ENCODE results near the gene NEK11.

Gene NEK11

DNA sequence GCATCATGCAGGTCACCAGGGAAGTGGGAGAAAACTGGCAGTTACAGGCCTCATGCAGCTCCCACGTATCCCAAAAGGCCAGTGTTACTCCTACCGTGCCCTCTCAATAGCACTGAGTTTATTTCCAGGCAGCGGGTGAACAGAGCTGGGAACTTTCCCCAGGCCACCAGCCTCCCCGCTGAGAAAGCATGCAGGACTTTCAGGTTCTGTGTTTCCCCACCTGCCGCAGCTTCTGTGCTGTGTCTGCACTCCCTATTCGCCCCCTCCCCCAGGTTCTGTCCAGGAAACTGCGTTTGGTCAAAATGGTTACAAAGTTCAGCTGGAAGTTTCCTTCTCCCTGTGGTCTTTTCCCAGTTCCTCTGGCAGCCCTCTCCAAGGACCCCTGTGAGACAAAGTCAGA, 21.4 kb downstream of the NEK11 start:
- no peak for DNase-seq (ENCODE audit: low spot score)
- in situ Hi-C loops (cut with MboI; ENCODE audit: low sequenced_read_pairs, unreplicated experiment) = loop anchor here (25.0 kb wide), 1 partner anchor 964 kb away; no protein-coding TSS in a partner anchor
- TF ChIP-seq, protein P1, sequence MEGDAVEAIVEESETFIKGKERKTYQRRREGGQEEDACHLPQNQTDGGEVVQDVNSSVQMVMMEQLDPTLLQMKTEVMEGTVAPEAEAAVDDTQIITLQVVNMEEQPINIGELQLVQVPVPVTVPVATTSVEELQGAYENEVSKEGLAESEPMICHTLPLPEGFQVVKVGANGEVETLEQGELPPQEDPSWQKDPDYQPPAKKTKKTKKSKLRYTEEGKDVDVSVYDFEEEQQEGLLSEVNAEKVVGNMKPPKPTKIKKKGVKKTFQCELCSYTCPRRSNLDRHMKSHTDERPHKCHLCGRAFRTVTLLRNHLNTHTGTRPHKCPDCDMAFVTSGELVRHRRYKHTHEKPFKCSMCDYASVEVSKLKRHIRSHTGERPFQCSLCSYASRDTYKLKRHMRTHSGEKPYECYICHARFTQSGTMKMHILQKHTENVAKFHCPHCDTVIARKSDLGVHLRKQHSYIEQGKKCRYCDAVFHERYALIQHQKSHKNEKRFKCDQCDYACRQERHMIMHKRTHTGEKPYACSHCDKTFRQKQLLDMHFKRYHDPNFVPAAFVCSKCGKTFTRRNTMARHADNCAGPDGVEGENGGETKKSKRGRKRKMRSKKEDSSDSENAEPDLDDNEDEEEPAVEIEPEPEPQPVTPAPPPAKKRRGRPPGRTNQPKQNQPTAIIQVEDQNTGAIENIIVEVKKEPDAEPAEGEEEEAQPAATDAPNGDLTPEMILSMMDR (IDR thresholded peaks at IDR 0.05; ENCODE audit: borderline replicate concordance, control extremely low read depth, extremely low read depth, insufficient read depth, missing control alignments) = no peak

DNA sequence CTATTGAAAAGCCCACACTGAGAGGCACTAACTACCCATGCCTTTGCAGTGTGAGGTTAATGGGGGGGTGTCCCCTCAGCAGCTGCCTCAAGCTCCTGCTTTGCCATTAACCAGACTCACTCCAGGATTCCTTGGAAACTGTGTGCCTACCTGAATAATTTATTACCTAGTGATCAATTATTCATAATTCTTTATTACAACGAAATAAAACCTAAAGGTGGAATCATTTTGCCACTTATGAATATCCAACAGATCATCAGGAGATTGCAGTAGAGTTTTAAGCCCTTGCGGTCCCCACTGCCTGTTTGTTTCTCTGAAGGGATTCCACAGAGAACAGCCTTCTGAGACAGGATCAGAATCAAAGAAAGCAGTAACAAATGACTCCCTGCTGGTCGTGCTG, 23.3 kb downstream of the NEK11 start:
- in situ Hi-C loops (cut with MboI; ENCODE audit: low sequenced_read_pairs, unreplicated experiment) = no loop called here
- no peak for DNase-seq (ENCODE audit: low spot score)
- TF ChIP-seq, protein P1 (IDR thresholded peaks at IDR 0.05; ENCODE audit: borderline replicate concordance, control extremely low read depth, extremely low read depth, insufficient read depth, missing control alignments) = no peak

DNA sequence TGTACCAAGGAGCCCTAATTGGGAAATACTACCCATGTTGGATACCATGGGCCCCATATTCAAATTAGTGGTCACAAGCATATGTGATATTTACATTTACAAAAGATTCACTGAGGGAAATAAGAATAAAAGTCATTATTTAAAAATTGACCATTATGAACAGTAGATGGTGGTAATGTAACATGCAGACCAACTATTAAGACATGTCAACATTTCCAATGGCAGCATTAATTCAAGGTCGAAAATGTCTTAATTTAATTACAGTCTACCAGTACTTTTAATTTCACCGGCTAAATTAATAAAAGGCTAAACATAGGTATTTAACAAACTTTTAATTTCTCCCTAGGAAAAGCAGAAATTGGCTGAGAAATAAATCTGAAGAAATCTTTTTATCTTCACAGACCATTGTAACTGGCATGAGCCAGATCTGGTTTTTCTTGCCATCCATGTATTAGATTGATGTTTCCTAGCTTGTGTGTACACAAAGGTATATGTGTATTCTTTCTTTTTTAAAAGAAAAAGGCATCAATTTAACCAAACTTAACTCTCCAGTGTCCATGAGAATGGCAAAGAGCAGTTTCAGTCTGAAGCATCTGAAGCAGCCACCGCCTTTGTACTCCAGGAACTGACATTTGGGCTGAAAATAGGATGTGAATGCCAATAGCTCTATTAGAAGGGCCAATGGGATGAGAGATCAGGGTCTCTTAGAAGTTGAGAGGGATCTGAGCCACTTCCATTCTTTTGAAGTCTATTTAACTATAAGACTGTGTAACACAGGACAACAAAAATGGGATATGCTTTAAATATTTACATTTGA, 26.6 kb downstream of the NEK11 start:
- in situ Hi-C loops (cut with MboI; ENCODE audit: low sequenced_read_pairs, unreplicated experiment) = no loop called here
- DNase-seq (ENCODE audit: low spot score) = no peak
- TF ChIP-seq, protein P1 (IDR thresholded peaks at IDR 0.05; ENCODE audit: borderline replicate concordance, control extremely low read depth, extremely low read depth, insufficient read depth, missing control alignments) = no peak

DNA sequence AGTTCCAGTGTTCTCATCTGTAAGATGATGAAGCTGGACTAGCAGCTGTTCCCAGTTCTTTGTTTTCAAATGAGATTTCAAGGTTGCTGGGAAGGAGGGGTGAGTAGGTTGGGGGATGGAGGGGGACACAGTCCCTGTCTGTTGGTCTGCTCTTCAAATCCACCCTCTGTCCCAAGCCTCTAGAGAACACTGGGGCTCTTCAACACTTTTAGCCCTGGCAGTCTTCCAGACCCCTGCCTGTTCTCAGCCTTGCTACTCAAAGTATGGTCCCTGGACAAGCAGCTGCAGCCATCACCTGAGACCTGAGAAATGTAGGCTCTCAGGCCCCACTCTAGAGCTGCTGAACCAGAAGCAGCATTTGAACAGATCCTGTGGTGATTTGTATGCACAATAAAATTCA, 41.3 kb downstream of the NEK11 start:
- TF ChIP-seq, protein P1 (IDR thresholded peaks at IDR 0.05; ENCODE audit: borderline replicate concordance, control extremely low read depth, extremely low read depth, insufficient read depth, missing control alignments) = no peak
- in situ Hi-C loops (cut with MboI; ENCODE audit: low sequenced_read_pairs, unreplicated experiment) = no loop called here
- no peak for DNase-seq (ENCODE audit: low spot score)

DNA sequence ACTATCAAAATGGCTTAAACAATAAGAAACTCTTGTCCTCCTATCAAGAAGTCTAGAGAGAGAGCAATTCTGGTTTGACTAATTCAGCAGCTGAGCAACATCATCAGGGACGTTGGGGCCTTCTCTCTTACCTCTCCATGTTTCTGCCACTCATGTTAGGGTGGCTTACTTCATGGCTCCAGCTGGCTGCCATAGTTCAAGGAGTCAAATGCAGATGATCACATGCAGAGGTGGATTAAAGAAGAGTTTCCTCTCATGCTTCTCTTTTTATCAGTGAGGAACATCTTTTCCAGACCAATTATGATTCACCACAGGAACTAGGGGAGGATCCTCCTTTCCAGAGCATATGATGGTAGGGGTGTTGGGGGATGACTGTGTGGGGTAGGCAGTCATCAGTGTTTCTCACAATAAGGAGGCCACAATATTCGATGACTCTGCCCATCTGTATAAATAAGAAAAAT, 45.5 kb downstream of the NEK11 start:
- TF ChIP-seq, protein P1 (IDR thresholded peaks at IDR 0.05; ENCODE audit: borderline replicate concordance, control extremely low read depth, extremely low read depth, insufficient read depth, missing control alignments) = no peak
- no peak for DNase-seq (ENCODE audit: low spot score)
- in situ Hi-C loops (cut with MboI; ENCODE audit: low sequenced_read_pairs, unreplicated experiment) = no loop called here

- no peak for DNase-seq (ENCODE audit: low spot score)
- in situ Hi-C loops (cut with MboI; ENCODE audit: low sequenced_read_pairs, unreplicated experiment) = no loop called here
- TF ChIP-seq, protein P1 (IDR thresholded peaks at IDR 0.05; ENCODE audit: borderline replicate concordance, control extremely low read depth, extremely low read depth, insufficient read depth, missing control alignments) = no peak
Measured at GRCh38 chr3:131072845-131073244, 46.2 kb downstream of the NEK11 start.
